CD4-positive, alpha-beta T cell treated with Interferon alpha-2 for 1 hour (primary cell): ENCODE data around the gene MSI2.

ENCODE experiments used
- DNase-seq, 2 donors: peaks; one replicate each; pipeline ENCODE4 v3.0.0-alpha.2; 2020 to 2022

MSI2 gene

GRCh38 chr17:57533684-57534305 is 277.5 kb downstream of the MSI2 start:
- DNase-seq: no peak

- DNase-seq: no peak
Observed at GRCh38 chr17:57534863-57535248, 278.5 kb downstream of the MSI2 start.

- DNase-seq: no peak
Observed at GRCh38 chr17:57535249-57535966, 279.1 kb downstream of the MSI2 start.

GRCh38 chr17:57536289-57536688 is 280.0 kb downstream of the MSI2 start:
- DNase-seq: no peak

- no peak for DNase-seq
Observed at GRCh38 chr17:57536789-57537523, 280.6 kb downstream of the MSI2 start.

GRCh38 chr17:57537524-57538410 is 281.4 kb downstream of the MSI2 start:
- peak in 1 of 2 donors; percentile 11 for DNase-seq

GRCh38 chr17:57538736-57539456 is 282.6 kb downstream of the MSI2 start:
- no peak for DNase-seq

- DNase-seq: no peak
Observed at GRCh38 chr17:57539529-57540301, 283.4 kb downstream of the MSI2 start.

GRCh38 chr17:57540596-57540995 is 284.3 kb downstream of the MSI2 start:
- no peak for DNase-seq

- DNase-seq: no peak
Observed at GRCh38 chr17:57541049-57541448, 284.7 kb downstream of the MSI2 start.

GRCh38 chr17:57541472-57542394 is 285.4 kb downstream of the MSI2 start:
- DNase-seq: no peak

GRCh38 chr17:57542510-57542909 is 286.2 kb downstream of the MSI2 start:
- DNase-seq: no peak

- DNase-seq: no peak
Observed at GRCh38 chr17:57543230-57543629, 286.9 kb downstream of the MSI2 start.

GRCh38 chr17:57544401-57544800 is 288.1 kb downstream of the MSI2 start:
- DNase-seq: no peak

- DNase-seq: no peak
Observed at GRCh38 chr17:57544834-57545463, 288.6 kb downstream of the MSI2 start.

- no peak for DNase-seq
Observed at GRCh38 chr17:57545731-57546342, 289.5 kb downstream of the MSI2 start.

- no peak for DNase-seq
Observed at GRCh38 chr17:57548421-57549410, 292.4 kb downstream of the MSI2 start.

GRCh38 chr17:57549468-57549867 is 293.1 kb downstream of the MSI2 start:
- DNase-seq: no peak
